IPS-20b (cell line): ENCODE results near the gene BMI1.

Source experiments
- H3K27ac ChIP-seq: one replicate; pipeline ENCODE4 v1.5.1; 2013; ENCODE audit warnings: low read length
- H3K27me3 ChIP-seq: 2 replicates; pipeline ENCODE4 v1.6.1; 2013; ENCODE audit warnings: mild to moderate bottlenecking, low read length, inconsistent platforms; ENCODE audit not compliant: insufficient read depth
- H3K36me3 ChIP-seq: 2 replicates; pipeline ENCODE4 v1.6.1; 2013; ENCODE audit warnings: low read depth, mild to moderate bottlenecking, inconsistent platforms, low read length, moderate library complexity; ENCODE audit not compliant: insufficient read depth
- H3K4me1 ChIP-seq: 2 replicates; pipeline ENCODE4 v1.6.1; 2013; ENCODE audit warnings: mild to moderate bottlenecking, control low read depth, inconsistent platforms, low read length, moderate library complexity; ENCODE audit not compliant: insufficient read depth
- H3K4me3 ChIP-seq: 2 replicates; pipeline ENCODE4 v1.5.1; 2013; ENCODE audit warnings: mild to moderate bottlenecking, low read length, inconsistent platforms
- H3K9ac ChIP-seq: 2 replicates; pipeline ENCODE4 v1.6.1; 2013; ENCODE audit warnings: low read depth, mild to moderate bottlenecking, inconsistent platforms, low read length, moderate library complexity
- H3K9me3 ChIP-seq: 2 replicates; pipeline ENCODE4 v1.6.1; 2013; ENCODE audit warnings: mild to moderate bottlenecking, low read depth, low read length, inconsistent platforms; ENCODE audit not compliant: insufficient read depth

Gene BMI1

DNA sequence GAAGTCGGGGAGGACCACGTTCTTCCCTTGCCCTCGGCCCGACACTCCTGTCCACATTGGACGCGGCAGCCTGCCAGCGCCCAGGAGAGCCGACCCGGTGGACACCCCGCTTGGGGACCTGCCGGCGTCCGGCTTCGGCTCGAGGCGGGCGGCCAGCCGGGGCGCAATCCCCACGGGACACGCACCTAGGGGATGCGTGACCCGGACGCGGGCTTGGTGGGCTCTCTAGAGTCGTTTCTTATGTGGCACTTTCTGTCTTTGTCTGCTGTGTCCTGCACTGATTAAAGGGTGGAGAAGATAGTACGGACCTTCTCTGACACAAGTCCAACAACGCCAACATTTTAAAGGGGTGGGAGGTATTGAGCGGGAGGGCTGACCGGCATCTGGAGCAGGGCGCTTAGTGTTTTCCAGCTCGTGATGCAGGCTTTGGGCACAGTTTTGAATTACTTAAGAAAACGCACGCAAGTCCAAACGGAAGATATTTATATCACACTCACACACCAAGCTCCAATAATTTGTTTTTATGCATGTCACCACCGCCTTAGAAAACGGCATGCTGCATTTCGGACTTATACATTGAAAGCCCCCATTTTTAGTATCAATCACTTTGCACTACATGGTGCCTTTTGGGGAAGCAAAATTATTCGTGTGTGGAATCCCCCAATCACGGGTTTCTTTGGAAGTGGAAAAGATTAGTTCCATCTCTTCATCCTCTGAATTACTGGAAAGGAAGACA is 20.5 kb downstream of the BMI1 start:
- H3K4me1 ChIP-seq, result peaks cover 2% of the 10 kb centered on the region

DNA sequence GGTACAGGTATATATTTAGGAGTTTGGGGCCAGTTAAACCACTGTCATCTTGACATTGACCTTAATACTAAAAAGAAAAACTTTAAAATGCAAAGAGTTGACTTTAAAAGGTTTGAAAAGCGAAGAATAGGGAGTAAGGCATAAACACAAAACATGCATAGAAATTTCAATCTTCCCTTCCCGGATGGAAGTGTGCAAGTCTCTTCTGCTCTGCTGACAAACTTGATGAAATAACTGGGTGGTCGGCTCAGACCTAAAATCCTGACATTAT is 21.0 kb downstream of the BMI1 start:
- Histone ChIP-seq H3K4me3 (no peak overlapping the region), H3K4me1 (peaks cover 2% of the 10 kb centered on the region), H3K9ac (no peak overlapping the region), H3K27me3 (peaks cover 100% of the 10 kb centered on the region), H3K9me3 (no peaks in the 10 kb centered on the region), H3K27ac (no peak overlapping the region), H3K36me3 (no peaks in the 10 kb centered on the region)

More for the DNA sequence above, 20.5 kb downstream of the BMI1 start:
- no peak overlapping the region for H3K9ac ChIP-seq
- peak overlapping the region; percentile 63; the same call in 1 of the 2 replicates for H3K4me3 ChIP-seq
- H3K36me3 ChIP-seq, result no peaks in the 10 kb centered on the region
- H3K27ac ChIP-seq, result no peak overlapping the region
- no peaks in the 10 kb centered on the region for H3K9me3 ChIP-seq
- H3K27me3 ChIP-seq, result peaks cover 100% of the 10 kb centered on the region

DNA sequence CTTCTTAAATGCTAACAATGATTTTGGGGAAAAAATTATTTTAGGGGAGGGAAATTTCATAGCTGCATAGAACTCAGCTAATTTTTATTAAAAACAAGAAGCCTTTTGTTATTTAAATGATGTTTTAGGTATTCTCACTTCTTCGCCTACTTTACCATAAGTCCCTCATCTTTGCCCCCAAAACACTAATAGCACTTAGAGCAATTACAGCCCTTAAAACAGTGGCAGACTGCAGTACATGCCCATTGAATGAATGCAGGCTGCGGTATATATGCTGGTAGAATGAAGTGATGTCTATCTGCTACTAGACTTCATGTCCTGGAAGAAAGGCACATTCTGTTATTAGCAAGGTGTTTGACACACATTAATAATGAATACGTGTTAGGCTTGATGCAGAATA is 21.5 kb downstream of the BMI1 start:
- H3K9ac ChIP-seq, result no peak overlapping the region
- H3K27ac ChIP-seq, result no peak overlapping the region
- no peaks in the 10 kb centered on the region for H3K9me3 ChIP-seq
- peaks cover 100% of the 10 kb centered on the region for H3K27me3 ChIP-seq
- no peak overlapping the region for H3K4me3 ChIP-seq
- H3K4me1 ChIP-seq, result peaks cover 2% of the 10 kb centered on the region
- H3K36me3 ChIP-seq, result no peaks in the 10 kb centered on the region

DNA sequence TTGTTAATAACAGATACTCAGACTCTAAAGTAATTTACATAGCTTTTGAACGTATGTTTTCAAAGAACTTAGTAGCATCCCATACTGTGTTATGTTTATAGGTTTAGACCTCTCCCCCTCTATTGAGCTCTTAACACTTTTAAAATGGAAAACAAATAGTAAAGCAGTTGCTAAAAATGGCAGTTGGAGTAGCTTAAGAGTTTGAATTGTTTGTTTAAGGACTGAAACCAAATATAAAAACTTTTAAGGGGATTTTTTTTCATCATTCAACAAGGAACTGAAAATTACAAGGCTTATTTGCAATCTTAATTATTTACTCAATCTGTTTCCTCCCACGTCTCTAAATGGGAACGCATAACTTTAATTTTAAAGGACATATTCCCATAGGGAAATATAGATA is 22.8 kb downstream of the BMI1 start:
- no peaks in the 10 kb centered on the region for H3K9me3 ChIP-seq
- peaks cover 100% of the 10 kb centered on the region for H3K27me3 ChIP-seq
- H3K9ac ChIP-seq, result no peak overlapping the region
- no peak overlapping the region for H3K27ac ChIP-seq
- H3K4me3 ChIP-seq, result no peak overlapping the region
- H3K4me1 ChIP-seq, result peaks cover 2% of the 10 kb centered on the region
- H3K36me3 ChIP-seq, result no peaks in the 10 kb centered on the region

DNA sequence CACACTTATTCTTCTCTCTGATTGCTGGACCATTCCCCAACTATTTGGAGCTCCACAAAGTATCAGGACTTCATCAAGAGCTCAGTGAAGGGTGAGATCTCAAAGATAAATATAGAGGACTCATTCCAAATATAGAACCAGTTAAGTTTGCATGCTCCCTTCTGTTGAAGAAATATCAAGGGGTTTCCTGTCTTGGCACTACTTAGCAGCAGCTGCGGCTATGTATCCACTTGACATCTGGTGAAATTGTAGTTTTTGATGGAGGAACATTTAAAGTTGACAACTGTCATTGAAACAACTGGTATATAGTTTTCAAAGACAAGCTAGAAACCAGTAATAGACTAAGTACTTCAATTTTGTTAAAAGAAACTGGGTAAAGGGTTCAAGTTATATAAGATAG is 23.4 kb downstream of the BMI1 start:
- Histone ChIP-seq H3K9me3 (no peaks in the 10 kb centered on the region), H3K36me3 (no peaks in the 10 kb centered on the region), H3K27me3 (peaks cover 98% of the 10 kb centered on the region), H3K4me3 (no peak overlapping the region), H3K27ac (no peak overlapping the region), H3K9ac (no peak overlapping the region), H3K4me1 (peaks cover 2% of the 10 kb centered on the region)

DNA sequence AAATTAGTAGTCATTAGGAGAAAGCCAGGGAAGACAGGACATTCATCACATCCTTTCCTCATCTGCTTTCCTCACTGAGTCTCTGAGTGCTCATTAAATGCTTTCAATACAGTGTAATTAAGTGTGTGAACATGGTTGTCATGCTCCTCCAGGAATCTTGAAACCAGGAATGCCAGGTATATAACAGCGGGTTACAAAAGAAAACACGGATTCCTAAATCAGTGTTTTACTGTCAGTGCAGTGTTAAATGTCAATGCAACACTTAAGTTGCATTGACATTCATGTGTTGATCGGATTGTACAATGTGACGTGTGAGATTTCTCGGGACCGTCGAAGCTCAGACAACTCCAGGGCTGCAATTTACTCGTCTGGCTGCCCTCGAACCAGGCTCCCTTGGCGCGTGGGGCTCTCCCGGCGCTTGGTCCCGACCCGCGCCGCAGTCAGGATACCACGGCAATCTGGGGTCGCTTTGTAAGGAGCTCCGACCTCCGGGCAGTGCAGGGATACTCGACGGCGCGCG is 23.9 kb downstream of the BMI1 start:
- H3K9ac ChIP-seq, result no peak overlapping the region
- peaks cover 98% of the 10 kb centered on the region for H3K27me3 ChIP-seq
- H3K4me1 ChIP-seq, result peaks cover 2% of the 10 kb centered on the region
- peak overlapping the region; percentile 61; the same call in 1 of the 2 replicates for H3K4me3 ChIP-seq
- H3K9me3 ChIP-seq, result no peaks in the 10 kb centered on the region
- no peaks in the 10 kb centered on the region for H3K36me3 ChIP-seq
- no peak overlapping the region for H3K27ac ChIP-seq

DNA sequence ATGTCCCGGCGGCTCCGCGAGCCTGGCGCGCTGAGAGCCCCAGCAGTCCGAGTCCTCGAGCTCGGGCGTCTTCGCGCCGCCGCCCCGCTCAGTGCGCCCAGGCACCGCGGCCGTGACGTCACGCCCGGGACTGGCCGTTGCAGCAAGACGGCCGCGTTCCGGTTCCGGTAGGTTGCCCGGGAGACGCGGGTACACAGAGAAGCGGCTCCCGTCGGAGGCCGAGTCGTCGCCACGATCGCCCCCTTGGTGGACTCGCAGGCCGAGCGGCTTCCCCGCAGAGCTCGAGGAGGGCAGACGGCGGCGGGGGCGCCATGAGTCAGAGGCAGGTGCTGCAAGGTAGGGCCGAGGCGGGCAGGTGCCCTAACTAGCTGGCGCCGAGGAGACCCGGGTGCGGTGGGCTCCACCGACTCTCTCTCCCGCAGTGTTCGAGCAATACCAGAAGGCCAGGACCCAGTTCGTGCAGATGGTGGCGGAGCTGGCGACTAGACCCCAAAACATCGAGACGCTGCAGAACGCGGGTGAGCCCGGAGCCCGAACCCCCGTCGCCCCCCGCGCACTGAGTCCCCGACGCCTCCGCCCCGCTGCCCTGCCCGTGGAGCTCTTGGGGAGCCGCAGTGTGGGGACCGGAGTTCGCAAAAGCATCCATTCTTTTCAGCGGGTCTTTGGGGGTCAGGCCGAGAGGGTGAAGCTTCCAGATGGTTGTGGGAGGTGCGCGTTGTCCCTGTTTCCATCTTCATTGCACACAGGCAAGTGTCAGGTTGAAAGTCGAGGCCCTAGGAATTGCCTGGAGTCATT is 24.6 kb downstream of the BMI1 start, which contains the start of gene SPAG6:
Gene SPAG6, plus strand, starts transcription at position 196 of the 795 bp plus-strand sequence. Its CDS starts 116 bp downstream, at position 312.
- H3K4me3 ChIP-seq, result peak within 1 kb of the TSS; percentile 61; the same call in 1 of the 2 replicates
- H3K9me3 ChIP-seq, result no peaks in the 10 kb centered on the region
- H3K9ac ChIP-seq, result no peak within 1 kb of the TSS
- H3K27me3 ChIP-seq, result peaks cover 91% of the 10 kb centered on the region
- peaks cover 2% of the 10 kb centered on the region; the same call in 1 of the 2 replicates for H3K4me1 ChIP-seq
- H3K36me3 ChIP-seq, result no peaks in the 10 kb centered on the region
- no peak within 1 kb of the TSS for H3K27ac ChIP-seq

DNA sequence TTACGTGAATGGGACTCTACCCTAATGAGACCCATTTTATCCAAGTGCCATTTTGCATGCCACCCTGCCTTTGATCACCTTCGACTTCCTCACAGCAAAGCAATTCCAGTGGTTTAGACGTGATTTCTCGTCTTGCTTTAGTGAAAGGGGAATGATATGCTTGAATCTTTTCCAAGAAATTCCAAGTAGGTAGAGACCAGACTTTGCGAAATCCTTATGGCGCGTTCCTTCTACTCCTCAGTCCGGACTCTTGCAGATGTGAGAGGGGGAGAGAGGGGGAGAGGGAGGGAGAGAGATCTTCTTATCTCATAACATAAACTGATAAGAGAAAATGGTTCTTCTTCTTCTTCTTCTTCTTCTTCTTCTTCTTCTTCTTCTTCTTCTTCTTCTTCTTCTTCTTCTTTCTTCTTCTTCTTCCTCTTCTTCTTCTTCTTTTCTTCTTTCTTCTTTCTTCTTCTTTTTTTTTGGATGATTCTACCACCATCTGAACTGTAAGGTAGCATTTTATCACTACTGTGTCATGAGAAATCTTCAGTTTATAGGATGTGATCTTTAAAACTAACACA is 25.3 kb downstream of the BMI1 start:
- Histone ChIP-seq H3K4me3 (peak overlapping the region; percentile 61; the same call in 1 of the 2 replicates), H3K36me3 (no peaks in the 10 kb centered on the region), H3K9me3 (no peaks in the 10 kb centered on the region), H3K27me3 (peaks cover 88% of the 10 kb centered on the region), H3K27ac (no peak overlapping the region), H3K9ac (no peak overlapping the region), H3K4me1 (peaks cover 2% of the 10 kb centered on the region; the same call in 1 of the 2 replicates)

DNA sequence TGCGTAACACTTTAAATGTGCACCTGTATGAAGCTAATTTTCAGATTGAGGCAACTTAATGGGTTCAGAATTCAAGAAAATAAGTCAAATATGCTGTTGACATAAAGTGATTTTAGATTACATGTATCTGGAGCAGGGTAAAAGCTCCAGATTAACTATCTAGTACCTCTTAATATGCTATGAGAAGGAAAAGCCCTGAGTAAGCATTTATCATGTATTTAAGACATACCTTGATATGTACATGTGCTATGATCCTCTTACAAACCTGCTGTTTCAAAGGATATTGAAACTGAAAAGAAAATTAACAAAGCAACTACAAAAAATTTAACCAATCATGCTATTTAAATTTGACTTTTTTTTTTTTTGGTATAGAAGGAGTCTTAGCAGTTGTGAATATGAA is 28.9 kb downstream of the BMI1 start:
- Histone ChIP-seq H3K27me3 (peaks cover 53% of the 10 kb centered on the region), H3K9ac (no peak overlapping the region), H3K9me3 (no peaks in the 10 kb centered on the region), H3K4me1 (peaks cover under 1% of the 10 kb centered on the region; the same call in 1 of the 2 replicates), H3K36me3 (no peaks in the 10 kb centered on the region), H3K4me3 (no peak overlapping the region), H3K27ac (no peak overlapping the region)

DNA sequence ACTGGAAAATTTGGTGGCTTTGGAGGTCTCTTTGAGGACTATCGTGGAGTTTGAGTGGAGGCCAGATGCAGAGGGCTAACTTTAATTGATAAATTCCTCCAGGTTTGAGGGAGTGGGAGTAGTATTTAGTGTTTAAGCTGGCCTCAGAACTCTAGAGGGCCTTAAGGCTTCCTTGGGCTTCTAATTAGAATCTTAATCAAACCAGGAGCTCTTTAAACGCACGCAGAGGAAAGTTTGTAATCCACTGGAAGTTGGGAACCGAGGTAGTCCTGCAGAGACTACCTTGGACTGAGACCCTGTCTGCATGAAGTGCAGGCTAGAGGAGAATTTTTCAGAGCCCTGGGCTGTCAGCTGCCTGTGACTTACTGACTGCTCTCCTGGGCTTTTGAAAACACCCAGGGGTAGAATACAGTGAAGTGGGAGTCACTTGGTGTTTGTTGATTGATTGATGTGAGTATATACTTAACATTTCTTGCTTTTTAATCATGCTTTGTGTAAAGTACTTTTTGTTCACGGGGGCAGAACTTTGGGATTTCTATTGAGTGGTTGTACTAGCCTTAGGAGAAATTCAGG is 30.3 kb downstream of the BMI1 start:
- Histone ChIP-seq H3K9ac (no peak overlapping the region), H3K9me3 (no peaks in the 10 kb centered on the region), H3K4me3 (no peak overlapping the region), H3K4me1 (no peaks in the 10 kb centered on the region), H3K27me3 (peaks cover 39% of the 10 kb centered on the region), H3K36me3 (no peaks in the 10 kb centered on the region), H3K27ac (no peak overlapping the region)

DNA sequence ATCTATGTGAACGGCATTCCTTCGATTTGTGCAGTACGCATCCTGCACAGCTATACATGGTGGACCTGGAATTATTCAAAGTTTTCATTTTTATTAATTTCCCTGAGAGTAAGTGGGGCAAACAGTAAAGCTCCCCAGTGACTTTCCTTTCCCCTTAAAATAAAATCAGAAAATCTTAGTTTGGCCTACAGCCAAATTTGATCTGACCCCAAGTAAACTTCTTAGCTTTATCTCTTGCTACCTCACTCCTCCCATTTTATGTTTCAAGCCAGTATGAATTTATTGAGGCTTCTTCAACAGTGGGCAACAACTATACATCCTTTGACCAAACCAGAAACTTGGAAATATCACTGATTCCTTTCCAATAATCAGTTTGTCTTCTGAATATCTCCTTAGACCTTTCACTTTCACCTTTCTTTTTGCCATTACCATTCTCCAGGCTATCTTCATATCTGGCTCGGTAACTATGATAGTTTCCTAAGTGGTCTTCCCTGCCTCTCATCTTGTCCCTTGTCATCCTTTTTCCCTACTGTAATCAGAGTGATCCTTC is 35.5 kb downstream of the BMI1 start:
- Histone ChIP-seq H3K27me3 (no peaks in the 10 kb centered on the region; the same call in 1 of the 2 replicates), H3K36me3 (no peaks in the 10 kb centered on the region), H3K4me1 (no peaks in the 10 kb centered on the region), H3K9me3 (no peaks in the 10 kb centered on the region), H3K9ac (no peak overlapping the region), H3K27ac (no peak overlapping the region), H3K4me3 (no peak overlapping the region)
